ENCODE measurements around the gene UBE2O.

- TF ChIP-seq ZNF311 (tag by site-specific recombination; IDR thresholded peaks at IDR 0.05; ENCODE audit: borderline replicate concordance) (no peak), CTCF (tag by site-specific recombination; IDR thresholded peaks at IDR 0.05) (no peak), ZXDB (tag by site-specific recombination; IDR thresholded peaks at IDR 0.05) (no peak), ZBTB8A (tag by site-specific recombination; IDR thresholded peaks at IDR 0.05) (no peak), SP2 (tag by site-specific recombination; IDR thresholded peaks at IDR 0.05) (no peak), ZFP41 (tag by site-specific recombination; IDR thresholded peaks at IDR 0.05; ENCODE audit: borderline replicate concordance) (no peak), ZNF274 (IDR thresholded peaks at IDR 0.05; ENCODE audit: low read length) (no peak), ZNF274 (tag by site-specific recombination; IDR thresholded peaks at IDR 0.05; ENCODE audit: borderline replicate concordance) (no peak), ZIC2 (tag by site-specific recombination; IDR thresholded peaks at IDR 0.05) (no peak)
- TF ChIP-seq, protein P1, sequence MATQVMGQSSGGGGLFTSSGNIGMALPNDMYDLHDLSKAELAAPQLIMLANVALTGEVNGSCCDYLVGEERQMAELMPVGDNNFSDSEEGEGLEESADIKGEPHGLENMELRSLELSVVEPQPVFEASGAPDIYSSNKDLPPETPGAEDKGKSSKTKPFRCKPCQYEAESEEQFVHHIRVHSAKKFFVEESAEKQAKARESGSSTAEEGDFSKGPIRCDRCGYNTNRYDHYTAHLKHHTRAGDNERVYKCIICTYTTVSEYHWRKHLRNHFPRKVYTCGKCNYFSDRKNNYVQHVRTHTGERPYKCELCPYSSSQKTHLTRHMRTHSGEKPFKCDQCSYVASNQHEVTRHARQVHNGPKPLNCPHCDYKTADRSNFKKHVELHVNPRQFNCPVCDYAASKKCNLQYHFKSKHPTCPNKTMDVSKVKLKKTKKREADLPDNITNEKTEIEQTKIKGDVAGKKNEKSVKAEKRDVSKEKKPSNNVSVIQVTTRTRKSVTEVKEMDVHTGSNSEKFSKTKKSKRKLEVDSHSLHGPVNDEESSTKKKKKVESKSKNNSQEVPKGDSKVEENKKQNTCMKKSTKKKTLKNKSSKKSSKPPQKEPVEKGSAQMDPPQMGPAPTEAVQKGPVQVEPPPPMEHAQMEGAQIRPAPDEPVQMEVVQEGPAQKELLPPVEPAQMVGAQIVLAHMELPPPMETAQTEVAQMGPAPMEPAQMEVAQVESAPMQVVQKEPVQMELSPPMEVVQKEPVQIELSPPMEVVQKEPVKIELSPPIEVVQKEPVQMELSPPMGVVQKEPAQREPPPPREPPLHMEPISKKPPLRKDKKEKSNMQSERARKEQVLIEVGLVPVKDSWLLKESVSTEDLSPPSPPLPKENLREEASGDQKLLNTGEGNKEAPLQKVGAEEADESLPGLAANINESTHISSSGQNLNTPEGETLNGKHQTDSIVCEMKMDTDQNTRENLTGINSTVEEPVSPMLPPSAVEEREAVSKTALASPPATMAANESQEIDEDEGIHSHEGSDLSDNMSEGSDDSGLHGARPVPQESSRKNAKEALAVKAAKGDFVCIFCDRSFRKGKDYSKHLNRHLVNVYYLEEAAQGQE (tag by site-specific recombination; IDR thresholded peaks at IDR 0.05) = no peak
- TF ChIP-seq, protein P2, sequence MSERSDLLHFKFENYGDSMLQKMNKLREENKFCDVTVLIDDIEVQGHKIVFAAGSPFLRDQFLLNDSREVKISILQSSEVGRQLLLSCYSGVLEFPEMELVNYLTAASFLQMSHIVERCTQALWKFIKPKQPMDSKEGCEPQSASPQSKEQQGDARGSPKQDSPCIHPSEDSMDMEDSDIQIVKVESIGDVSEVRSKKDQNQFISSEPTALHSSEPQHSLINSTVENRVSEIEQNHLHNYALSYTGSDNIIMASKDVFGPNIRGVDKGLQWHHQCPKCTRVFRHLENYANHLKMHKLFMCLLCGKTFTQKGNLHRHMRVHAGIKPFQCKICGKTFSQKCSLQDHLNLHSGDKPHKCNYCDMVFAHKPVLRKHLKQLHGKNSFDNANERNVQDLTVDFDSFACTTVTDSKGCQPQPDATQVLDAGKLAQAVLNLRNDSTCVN (tag by site-specific recombination; optimal IDR thresholded peaks at IDR 0.05) = no peak
Observed at GRCh38 chr17:76453431-76453743, 435 bp upstream of the UBE2O start.
